ENCODE data around the gene ARMC10.

DNA sequence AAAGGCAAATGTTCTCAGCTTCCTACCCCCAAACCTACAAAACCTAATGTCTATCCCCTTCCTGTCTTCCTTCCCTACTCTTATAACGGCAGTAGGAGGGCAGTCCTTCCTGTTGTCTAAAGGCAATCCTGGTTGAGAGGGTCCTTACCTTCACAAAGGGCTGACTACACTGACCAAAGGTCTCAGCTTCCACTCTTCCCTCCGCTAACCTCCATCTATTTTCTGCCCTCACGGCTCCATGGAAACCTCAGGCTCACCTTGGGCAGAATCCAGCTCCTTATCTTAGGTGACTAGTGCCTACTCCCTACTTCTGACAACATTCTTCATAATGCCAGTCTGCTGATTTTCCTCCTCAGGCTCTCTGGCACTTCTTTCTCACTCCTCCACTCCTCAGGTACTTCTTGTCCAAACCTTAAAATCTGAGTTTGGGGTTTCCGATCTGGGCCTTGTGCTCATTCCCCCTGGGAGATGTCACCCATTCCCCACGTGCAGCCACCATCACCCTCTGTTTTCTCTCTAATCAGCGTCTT, 886 bp upstream of the ARMC10 start:
- TF ChIP-seq, protein P1, sequence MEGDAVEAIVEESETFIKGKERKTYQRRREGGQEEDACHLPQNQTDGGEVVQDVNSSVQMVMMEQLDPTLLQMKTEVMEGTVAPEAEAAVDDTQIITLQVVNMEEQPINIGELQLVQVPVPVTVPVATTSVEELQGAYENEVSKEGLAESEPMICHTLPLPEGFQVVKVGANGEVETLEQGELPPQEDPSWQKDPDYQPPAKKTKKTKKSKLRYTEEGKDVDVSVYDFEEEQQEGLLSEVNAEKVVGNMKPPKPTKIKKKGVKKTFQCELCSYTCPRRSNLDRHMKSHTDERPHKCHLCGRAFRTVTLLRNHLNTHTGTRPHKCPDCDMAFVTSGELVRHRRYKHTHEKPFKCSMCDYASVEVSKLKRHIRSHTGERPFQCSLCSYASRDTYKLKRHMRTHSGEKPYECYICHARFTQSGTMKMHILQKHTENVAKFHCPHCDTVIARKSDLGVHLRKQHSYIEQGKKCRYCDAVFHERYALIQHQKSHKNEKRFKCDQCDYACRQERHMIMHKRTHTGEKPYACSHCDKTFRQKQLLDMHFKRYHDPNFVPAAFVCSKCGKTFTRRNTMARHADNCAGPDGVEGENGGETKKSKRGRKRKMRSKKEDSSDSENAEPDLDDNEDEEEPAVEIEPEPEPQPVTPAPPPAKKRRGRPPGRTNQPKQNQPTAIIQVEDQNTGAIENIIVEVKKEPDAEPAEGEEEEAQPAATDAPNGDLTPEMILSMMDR (IDR thresholded peaks at IDR 0.05; ENCODE audit: extremely low read depth in 1 of 2, insufficient read depth in 1 of 2, low read depth in 1 of 2, low read length in 2 of 2), result no peak
- TF ChIP-seq, protein P2, sequence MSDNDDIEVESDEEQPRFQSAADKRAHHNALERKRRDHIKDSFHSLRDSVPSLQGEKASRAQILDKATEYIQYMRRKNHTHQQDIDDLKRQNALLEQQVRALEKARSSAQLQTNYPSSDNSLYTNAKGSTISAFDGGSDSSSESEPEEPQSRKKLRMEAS (IDR thresholded peaks at IDR 0.05; ENCODE audit: insufficient read depth, insufficient read length), result no peak
- TF ChIP-seq POLR2A (IDR thresholded peaks at IDR 0.05; ENCODE audit: low read depth, low read length) (no peak), JUN (IDR thresholded peaks at IDR 0.05; ENCODE audit: borderline replicate concordance, insufficient read depth, insufficient read length, low read depth) (no peak), EZH2 (IDR thresholded peaks at IDR 0.05; ENCODE audit: borderline replicate concordance, low read depth, low read length, severe bottlenecking) (no peak), POLR2AphosphoS5 (IDR thresholded peaks at IDR 0.05; ENCODE audit: insufficient read depth, low read depth, low read length) (no peak)

Data from endothelial cell of umbilical vein (primary cell).